GM12878 (cell line): Measurements from ENCODE around the gene PHF21B.

ENCODE experiments used
- CEBPZ ChIP-seq: fragments of 150-350 bp; IDR thresholded peaks from 2 replicates; pipeline ENCODE4 v1.6.1; 2016; ENCODE audit warnings: low read depth, low read length
- CTCF ChIP-seq, 3 experiments: IDR thresholded peaks in 2 of 3; conservative IDR thresholded peaks in 1 of 3; 2 replicates each; pipeline ENCODE4 v1.5.1; 2011; ENCODE audit warnings: low read depth in 3 of 3, low read length in 3 of 3, mild to moderate bottlenecking in 3 of 3, control low read depth in 2 of 3, moderate library complexity in 2 of 3, inconsistent platforms in 1 of 3, mixed read lengths in 1 of 3; ENCODE audit not compliant: control insufficient read depth in 2 of 3, insufficient read depth in 1 of 3; ENCODE audit errors: extremely low read depth in 1 of 3
- IRF3 ChIP-seq: fragments of 450-650 bp; IDR thresholded peaks from 2 replicates; pipeline ENCODE4 v1.6.1; 2014; ENCODE audit warnings: mild to moderate bottlenecking
- MAX ChIP-seq: IDR thresholded peaks from 2 replicates; pipeline ENCODE4 v1.6.1; 2012; ENCODE audit warnings: low read depth, low read length, improper control_type of control experiment
- MTA3 ChIP-seq: IDR thresholded peaks from 2 replicates; pipeline ENCODE4 v1.6.1; 2012; ENCODE audit warnings: low read length, inconsistent platforms, borderline replicate concordance
- POLR2A ChIP-seq: IDR thresholded peaks from 2 replicates; pipeline ENCODE4 v1.6.1; 2011; ENCODE audit warnings: low read depth, mild to moderate bottlenecking, low read length

GRCh38 chr22:45023431-45023830 lies 13.6 kb upstream of the PHF21B start:
- TF ChIP-seq CTCF (IDR thresholded peaks at IDR 0.05 in 2 of 3, conservative IDR thresholded peaks at IDR 0.05 in 1 of 3; ENCODE audit: control insufficient read depth in 2 of 3, extremely low read depth in 1 of 3, insufficient read depth in 1 of 3, low read depth in 3 of 3, low read length in 3 of 3) = no peak
- TF ChIP-seq CEBPZ = no peak
- TF ChIP-seq IRF3 = no peak
- TF ChIP-seq POLR2A = no peak
- no peak for TF ChIP-seq MTA3
- no peak for TF ChIP-seq MAX
